Chondrocyte (in vitro differentiated cells): Measurements from ENCODE around the gene LMCD1. TPM values are rescaled to one million over a fixed set of nuclear protein-coding genes. Genes with fewer than 3 reads are reported as not detected.

Experiments used
- DNase-seq: peaks from one replicate; pipeline ENCODE4 v3.0.0; 2021; ENCODE audit warnings: mixed read lengths, low spot score
- H3K27ac Mint-ChIP-seq: one replicate; pipeline ENCODE4 v1.8.0; 2021; ENCODE audit warnings: mild to moderate bottlenecking, moderate library complexity, mixed read lengths; ENCODE audit not compliant: unreplicated experiment
- H3K27me3 Mint-ChIP-seq: 2 replicates; pipeline ENCODE4 v1.8.0; 2021; ENCODE audit warnings: low read depth, mixed read lengths
- H3K36me3 Mint-ChIP-seq: 2 replicates; pipeline ENCODE4 v1.8.0; 2021; ENCODE audit warnings: low read depth, mixed read lengths
- H3K4me1 Mint-ChIP-seq: 2 replicates; pipeline ENCODE4 v1.8.0; 2021; ENCODE audit warnings: low read depth, mild to moderate bottlenecking, mixed read lengths
- H3K4me3 Mint-ChIP-seq: one replicate; pipeline ENCODE4 v1.8.0; 2021; ENCODE audit warnings: mild to moderate bottlenecking, moderate library complexity, mixed read lengths; ENCODE audit not compliant: unreplicated experiment
- H3K9me3 Mint-ChIP-seq: 2 replicates; pipeline ENCODE4 v1.8.0; 2021; ENCODE audit warnings: low read depth, mixed read lengths
- CTCF ChIP-seq: fragments of 200-600 bp; sonication (generic); IDR thresholded peaks from 2 replicates; pipeline ENCODE4 v1.5.0; 2021; ENCODE audit warnings: antibody characterized with exemption, mild to moderate bottlenecking, moderate library complexity
- total RNA-seq: library from RNA; stranded (reverse); gene quantifications from 3 replicates; pipeline ENCODE4 v1.2.1, GENCODE V29; 2021

The LMCD1 gene
- total RNA-seq, 1 donor from 2014 or later: 263 TPM

DNA sequence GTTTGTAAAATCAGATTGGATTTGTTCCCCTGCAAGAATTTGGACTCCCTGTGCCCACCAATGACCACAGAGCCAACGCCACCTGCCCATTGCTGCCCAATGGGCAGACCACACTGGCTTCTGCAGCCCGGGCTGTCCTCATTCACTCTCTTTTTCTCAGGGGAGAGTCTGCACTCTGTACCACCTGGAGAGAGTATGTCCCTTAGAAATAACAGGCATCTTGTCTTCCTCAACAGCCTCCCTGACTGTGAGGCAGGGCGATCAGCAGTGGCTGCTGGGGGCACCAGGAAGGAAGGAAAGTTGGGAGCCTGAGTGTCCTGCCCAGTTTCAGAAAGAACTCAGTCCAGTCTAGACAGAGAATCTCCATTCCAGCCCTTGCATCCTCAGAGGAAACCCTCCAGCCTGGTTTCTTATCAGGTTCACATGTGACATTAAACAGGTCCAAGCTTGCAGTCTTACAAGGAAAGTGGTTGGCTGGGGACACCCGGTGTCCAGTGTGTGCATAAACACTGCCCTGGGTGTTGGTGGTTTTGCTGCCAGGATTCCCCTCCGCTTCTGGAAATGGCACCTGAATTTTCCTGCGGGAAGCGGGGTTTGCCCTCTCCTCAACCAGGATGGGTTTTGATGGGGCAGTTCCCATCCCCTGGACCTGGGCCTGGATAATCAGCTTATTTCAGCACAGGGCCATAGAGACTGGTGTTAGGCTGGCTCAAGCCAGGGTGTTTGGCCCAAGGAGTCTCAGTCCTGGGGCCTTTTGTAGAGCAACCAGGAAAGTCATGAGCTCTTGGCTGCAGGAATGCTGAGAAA lies 105.8 kb downstream of the LMCD1 start:
- TF ChIP-seq CTCF: peak; percentile 88
- no peak for DNase-seq
- no peaks in the 10 kb centered on the region for H3K36me3 Mint-ChIP-seq
- peak overlapping the region; percentile 61 for H3K27ac Mint-ChIP-seq
- H3K4me3 Mint-ChIP-seq: peak overlapping the region; percentile 28
- no peaks in the 10 kb centered on the region for H3K9me3 Mint-ChIP-seq
- H3K4me1 Mint-ChIP-seq: peaks cover 29% of the 10 kb centered on the region
- H3K27me3 Mint-ChIP-seq: no peaks in the 10 kb centered on the region

- Mint-ChIP-seq H3K4me3 (no peak overlapping the region), H3K36me3 (no peaks in the 10 kb centered on the region), H3K9me3 (no peaks in the 10 kb centered on the region), H3K4me1 (peaks cover 22% of the 10 kb centered on the region), H3K27ac (no peak overlapping the region), H3K27me3 (no peaks in the 10 kb centered on the region)
- DNase-seq: no peak
- no peak for TF ChIP-seq CTCF
These were observed 106.6 kb downstream of the LMCD1 start for GRCh38 chr3:8608041-8608790.

GRCh38 chr3:8608791-8609467 lies 107.3 kb downstream of the LMCD1 start:
- Mint-ChIP-seq H3K27ac (no peak overlapping the region), H3K9me3 (no peaks in the 10 kb centered on the region), H3K27me3 (no peaks in the 10 kb centered on the region), H3K4me1 (peaks cover 18% of the 10 kb centered on the region), H3K36me3 (no peaks in the 10 kb centered on the region), H3K4me3 (no peak overlapping the region)
- DNase-seq: no peak
- TF ChIP-seq CTCF: no peak

GRCh38 chr3:8610951-8611350 lies 109.3 kb downstream of the LMCD1 start:
- no peak for DNase-seq
- H3K4me1 Mint-ChIP-seq: peaks cover 18% of the 10 kb centered on the region
- no peak overlapping the region for H3K4me3 Mint-ChIP-seq
- H3K36me3 Mint-ChIP-seq: no peaks in the 10 kb centered on the region
- TF ChIP-seq CTCF: no peak
- no peaks in the 10 kb centered on the region for H3K9me3 Mint-ChIP-seq
- no peak overlapping the region for H3K27ac Mint-ChIP-seq
- no peaks in the 10 kb centered on the region for H3K27me3 Mint-ChIP-seq

- H3K4me3 Mint-ChIP-seq: no peak overlapping the region
These were observed 116.3 kb downstream of the LMCD1 start for GRCh38 chr3:8617921-8618320.

More at GRCh38 chr3:8617921-8618320, 116.3 kb downstream of the LMCD1 start:
- Mint-ChIP-seq H3K27me3 (no peaks in the 10 kb centered on the region), H3K4me1 (peaks cover 22% of the 10 kb centered on the region), H3K36me3 (no peaks in the 10 kb centered on the region), H3K27ac (no peak overlapping the region), H3K9me3 (peaks cover 3% of the 10 kb centered on the region)
- TF ChIP-seq CTCF: no peak
- DNase-seq: no peak
